Colon (tissue), 2 donors: ENCODE data around the gene RSPH3.
"Not testable (repeated sequence)": the region's sequence is repeated elsewhere in the genome, so short reads cannot be mapped to it uniquely, and the experiment has no call there.

ENCODE experiments used
- FAIRE-seq: peaks from 2 replicates; lab custom pipeline; 2012; peaks lifted over from hg19 to GRCh38; lab: Jason Lieb, UNC
- donor health status: control.
- donor health status: control.

Gene RSPH3

GRCh38 chr6:158972241-158973233 lies 27.5 kb downstream of the RSPH3 start:
- FAIRE-seq, result peak; percentile 97

- FAIRE-seq, result no peak
These were observed 29.2 kb downstream of the RSPH3 start for GRCh38 chr6:158970640-158971275.

- FAIRE-seq, result no peak
These were observed 30.9 kb downstream of the RSPH3 start for GRCh38 chr6:158969148-158969547.

GRCh38 chr6:158963020-158963808 lies 36.8 kb downstream of the RSPH3 start:
- FAIRE-seq, result peak; percentile 60

GRCh38 chr6:158962371-158962770 lies 37.6 kb downstream of the RSPH3 start:
- no peak for FAIRE-seq

- FAIRE-seq, result no peak
These were observed 40.0 kb downstream of the RSPH3 start for GRCh38 chr6:158960026-158960425.

- FAIRE-seq, result no peak
These were observed 40.5 kb downstream of the RSPH3 start for GRCh38 chr6:158959552-158959951.

- FAIRE-seq, result no peak
These were observed 41.3 kb downstream of the RSPH3 start for GRCh38 chr6:158958504-158959386.

- no peak for FAIRE-seq
These were observed 44.7 kb downstream of the RSPH3 start for GRCh38 chr6:158955255-158955654.

GRCh38 chr6:158954753-158955152 lies 45.2 kb downstream of the RSPH3 start:
- no peak for FAIRE-seq

- FAIRE-seq, result not testable (repeated sequence)
These were observed 48.0 kb downstream of the RSPH3 start for GRCh38 chr6:158952011-158952410.

- FAIRE-seq, result not testable (repeated sequence)
These were observed 48.4 kb downstream of the RSPH3 start for GRCh38 chr6:158951565-158951964.

GRCh38 chr6:158947284-158947683 lies 52.7 kb downstream of the RSPH3 start:
- FAIRE-seq, result no peak

GRCh38 chr6:158943380-158944032 lies 56.5 kb downstream of the RSPH3 start:
- no peak for FAIRE-seq

- FAIRE-seq, result no peak
These were observed 57.7 kb downstream of the RSPH3 start for GRCh38 chr6:158942349-158942748.

- no peak for FAIRE-seq
These were observed 58.8 kb downstream of the RSPH3 start for GRCh38 chr6:158941246-158941645.

GRCh38 chr6:158939255-158940159 lies 60.5 kb downstream of the RSPH3 start:
- FAIRE-seq, result no peak

GRCh38 chr6:158938811-158939254 lies 61.2 kb downstream of the RSPH3 start:
- FAIRE-seq, result no peak

GRCh38 chr6:158938220-158938619 lies 61.8 kb downstream of the RSPH3 start:
- no peak for FAIRE-seq

- no peak for FAIRE-seq
These were observed 65.8 kb downstream of the RSPH3 start for GRCh38 chr6:158934157-158934556.
